ENCODE results near the gene SKP2. TPM values are rescaled to one million over a fixed set of nuclear protein-coding genes. Genes with fewer than 3 reads are reported as not detected.

Gene SKP2
- total RNA-seq, 4 donors from 2014 or later, result 13.8 to 30.5 (median 22.2) TPM

DNA sequence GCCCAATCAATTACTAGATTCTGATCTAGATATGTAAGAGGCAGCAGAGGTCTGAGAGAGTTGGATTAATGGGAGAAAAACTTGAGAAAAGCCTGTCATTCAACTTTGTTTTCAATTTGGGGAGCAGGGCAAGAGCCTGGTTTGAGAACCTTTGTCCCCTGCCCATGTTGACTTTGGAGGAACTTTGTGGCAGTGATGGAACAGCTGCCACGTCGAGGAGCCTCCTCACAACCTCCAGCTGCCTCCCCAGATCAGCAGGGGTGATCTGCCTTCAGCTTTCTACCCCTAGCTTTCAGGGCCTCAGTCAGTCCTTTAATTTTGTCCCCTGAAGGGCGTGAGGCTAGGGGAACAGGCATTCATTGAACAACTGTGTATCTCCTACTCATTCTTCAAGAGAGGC is 8.7 kb downstream of the SKP2 start:
- H3K36me3 ChIP-seq, result peaks cover 0 to 31% (median 0%) of the 10 kb centered on the region in 3 donors
- H3K9me3 ChIP-seq, result no peaks in the 10 kb centered on the region
- no peak for TF ChIP-seq POLR2A (IDR thresholded peaks at IDR 0.05)
- TF ChIP-seq, protein P1, sequence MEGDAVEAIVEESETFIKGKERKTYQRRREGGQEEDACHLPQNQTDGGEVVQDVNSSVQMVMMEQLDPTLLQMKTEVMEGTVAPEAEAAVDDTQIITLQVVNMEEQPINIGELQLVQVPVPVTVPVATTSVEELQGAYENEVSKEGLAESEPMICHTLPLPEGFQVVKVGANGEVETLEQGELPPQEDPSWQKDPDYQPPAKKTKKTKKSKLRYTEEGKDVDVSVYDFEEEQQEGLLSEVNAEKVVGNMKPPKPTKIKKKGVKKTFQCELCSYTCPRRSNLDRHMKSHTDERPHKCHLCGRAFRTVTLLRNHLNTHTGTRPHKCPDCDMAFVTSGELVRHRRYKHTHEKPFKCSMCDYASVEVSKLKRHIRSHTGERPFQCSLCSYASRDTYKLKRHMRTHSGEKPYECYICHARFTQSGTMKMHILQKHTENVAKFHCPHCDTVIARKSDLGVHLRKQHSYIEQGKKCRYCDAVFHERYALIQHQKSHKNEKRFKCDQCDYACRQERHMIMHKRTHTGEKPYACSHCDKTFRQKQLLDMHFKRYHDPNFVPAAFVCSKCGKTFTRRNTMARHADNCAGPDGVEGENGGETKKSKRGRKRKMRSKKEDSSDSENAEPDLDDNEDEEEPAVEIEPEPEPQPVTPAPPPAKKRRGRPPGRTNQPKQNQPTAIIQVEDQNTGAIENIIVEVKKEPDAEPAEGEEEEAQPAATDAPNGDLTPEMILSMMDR (IDR thresholded peaks at IDR 0.05), result no peak
- no peaks in the 10 kb centered on the region for H3K27me3 ChIP-seq
- DNase-seq, result no peak
- no peak overlapping the region for H3K27ac ChIP-seq
- H3K4me3 ChIP-seq, result no peak overlapping the region
- H3K4me1 ChIP-seq, result no peaks in the 10 kb centered on the region

DNA sequence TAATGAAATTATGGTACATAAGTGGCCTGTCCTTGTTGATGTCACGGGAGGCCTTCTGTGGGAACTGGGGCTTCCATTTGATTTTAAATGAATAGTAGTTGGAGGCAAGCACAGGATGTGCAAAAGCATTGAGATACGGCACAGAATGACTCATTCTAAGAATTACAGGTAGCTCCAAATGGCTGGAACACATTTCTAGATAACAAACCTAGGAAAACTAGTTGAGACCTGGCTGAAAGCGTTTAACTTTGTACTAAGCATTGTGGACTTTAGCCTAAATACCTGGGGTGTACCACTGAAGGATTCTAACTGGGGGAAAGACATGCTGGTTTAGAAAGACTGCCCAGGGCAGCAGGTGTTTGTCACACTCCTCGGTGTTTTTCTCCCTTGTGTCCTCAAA is 9.4 kb downstream of the SKP2 start:
- DNase-seq, result no peak
- no peak overlapping the region for H3K27ac ChIP-seq
- peaks cover 0 to 32% (median 0%) of the 10 kb centered on the region in 3 donors for H3K36me3 ChIP-seq
- TF ChIP-seq, protein P1 (IDR thresholded peaks at IDR 0.05), result no peak
- H3K4me1 ChIP-seq, result no peaks in the 10 kb centered on the region
- no peak overlapping the region for H3K4me3 ChIP-seq
- H3K9me3 ChIP-seq, result no peaks in the 10 kb centered on the region
- no peaks in the 10 kb centered on the region for H3K27me3 ChIP-seq

DNA sequence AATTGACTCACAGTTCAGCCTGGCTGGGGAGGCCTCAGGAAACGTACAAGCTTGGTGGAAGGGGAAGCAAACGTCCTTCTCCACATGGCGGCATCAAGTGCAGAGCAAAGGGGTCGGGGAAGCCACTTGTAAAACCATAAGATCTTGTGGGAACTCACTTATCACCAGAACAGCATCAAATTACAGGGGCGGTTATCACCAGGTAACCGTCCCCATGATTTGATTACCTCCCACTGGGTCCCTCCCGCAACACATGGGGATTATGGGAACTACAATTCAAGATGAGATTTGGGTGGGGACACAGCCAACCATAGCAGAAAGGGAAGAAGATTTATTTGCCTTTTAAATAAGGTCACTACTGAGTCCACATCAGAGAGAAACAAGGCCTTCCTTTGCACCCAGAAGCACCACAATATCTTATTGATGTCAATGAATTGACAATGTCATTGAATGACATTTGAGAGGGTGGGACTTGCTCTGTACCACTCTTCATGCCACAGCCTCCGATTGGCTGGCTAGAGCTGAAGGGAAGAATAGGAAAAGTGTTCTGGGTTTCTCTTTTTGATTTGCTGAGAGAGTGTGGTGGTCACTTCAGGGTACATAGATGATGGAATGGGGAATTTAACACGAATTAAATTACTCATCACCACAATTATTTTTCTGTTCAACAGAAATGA is 11.0 kb downstream of the SKP2 start:
- Histone ChIP-seq H3K27me3 (no peaks in the 10 kb centered on the region), H3K9me3 (no peaks in the 10 kb centered on the region), H3K36me3 (peaks cover 0 to 37% (median 0%) of the 10 kb centered on the region in 3 donors), H3K4me3 (no peak overlapping the region), H3K27ac (no peak overlapping the region), H3K4me1 (no peaks in the 10 kb centered on the region)
- DNase-seq, result no peak
- TF ChIP-seq, protein P1 (IDR thresholded peaks at IDR 0.05), result no peak
- no peak for TF ChIP-seq POLR2A (IDR thresholded peaks at IDR 0.05)

DNA sequence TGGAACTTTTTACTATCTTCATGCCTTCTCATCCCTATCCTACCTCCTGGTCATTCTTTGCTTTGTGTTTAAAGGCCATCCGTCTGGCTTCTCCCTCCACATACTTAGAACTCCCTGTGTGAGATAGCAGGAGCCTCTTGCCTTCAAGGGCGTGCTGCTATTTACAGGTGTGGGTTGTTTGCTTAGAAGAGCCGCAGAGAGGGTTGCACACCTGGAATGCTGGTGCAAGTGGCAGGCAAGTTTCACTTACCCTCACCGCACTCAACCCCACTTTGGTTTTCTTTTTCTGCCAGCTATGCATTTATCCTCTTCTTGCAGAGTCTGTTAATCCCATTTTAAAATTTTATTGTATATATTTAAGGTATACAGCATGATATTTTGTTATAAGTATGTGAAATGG is 12.6 kb downstream of the SKP2 start:
- TF ChIP-seq POLR2A (IDR thresholded peaks at IDR 0.05), result no peak
- TF ChIP-seq, protein P1 (IDR thresholded peaks at IDR 0.05), result no peak
- H3K36me3 ChIP-seq, result peaks cover 0 to 52% (median 0%) of the 10 kb centered on the region in 3 donors
- no peaks in the 10 kb centered on the region for H3K9me3 ChIP-seq
- H3K4me3 ChIP-seq, result no peak overlapping the region
- H3K27me3 ChIP-seq, result no peaks in the 10 kb centered on the region
- H3K27ac ChIP-seq, result no peak overlapping the region
- no peaks in the 10 kb centered on the region for H3K4me1 ChIP-seq
- DNase-seq, result no peak

DNA sequence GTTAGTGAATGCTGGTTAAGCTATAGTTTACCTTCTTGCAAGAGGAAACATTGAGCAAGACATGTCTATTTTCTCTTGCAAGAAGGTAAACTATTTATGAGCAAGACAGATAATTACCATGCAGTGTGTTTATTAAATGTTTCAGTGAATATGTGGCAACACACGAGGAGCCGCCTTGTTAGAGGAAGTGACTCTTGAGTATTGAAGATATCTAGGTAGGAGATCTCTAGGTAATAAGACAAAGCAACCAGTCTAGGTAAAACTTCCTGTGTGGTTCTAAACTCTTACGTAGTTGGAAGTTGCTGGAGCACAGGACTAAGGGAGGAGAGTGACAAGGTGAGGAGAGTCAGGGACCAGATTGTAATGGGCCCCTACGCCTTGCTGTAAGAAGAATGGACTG is 16.8 kb downstream of the SKP2 start:
- Histone ChIP-seq H3K27ac (no peak overlapping the region), H3K9me3 (no peaks in the 10 kb centered on the region), H3K4me1 (no peaks in the 10 kb centered on the region), H3K27me3 (no peaks in the 10 kb centered on the region), H3K36me3 (peaks cover 0 to 63% (median 0%) of the 10 kb centered on the region in 3 donors), H3K4me3 (no peak overlapping the region)
- DNase-seq, result no peak
- TF ChIP-seq, protein P1 (IDR thresholded peaks at IDR 0.05), result no peak
- TF ChIP-seq POLR2A (IDR thresholded peaks at IDR 0.05), result no peak
